Lung (tissue), 12 donors: ENCODE data around the gene IL22. TPM values are rescaled to one million over a fixed set of nuclear protein-coding genes. Genes with fewer than 3 reads are reported as not detected.
"Not testable (repeated sequence)": the region's sequence is repeated elsewhere in the genome, so short reads cannot be mapped to it uniquely, and the experiment has no call there.

ENCODE experiments used
- ATAC-seq: fragments of 200-7000 bp; cut with Tn5 transposase; one replicate; pipeline ENCODE4 v1.9.1; 2020; ENCODE audit warnings: moderate number of reproducible peaks; ENCODE audit not compliant: insufficient read depth, low FRiP score
- DNase-seq, 3 donors: peaks; one replicate each; pipeline ENCODE4 v3.0.0-alpha.2; 2013 to 2017
- H3K27ac ChIP-seq, 2 donors: one replicate each; pipeline ENCODE4 v1.5.1; 2013; ENCODE audit warnings: mild to moderate bottlenecking in 2 of 2, moderate library complexity in 2 of 2, control low read depth in 1 of 2, inconsistent platforms in 1 of 2, low read depth in 1 of 2, low read length in 1 of 2
- H3K27me3 ChIP-seq, 3 donors: one replicate each; pipeline ENCODE4 v1.5.1; 2013; ENCODE audit warnings: low read length in 2 of 3; ENCODE audit not compliant: control insufficient read depth in 3 of 3, insufficient read depth in 3 of 3
- H3K36me3 ChIP-seq, 4 donors: one replicate each; pipeline ENCODE4 v1.5.1; 2013; ENCODE audit warnings: low read length in 4 of 4, mild to moderate bottlenecking in 1 of 4, moderate library complexity in 1 of 4; ENCODE audit not compliant: control insufficient read depth in 4 of 4, insufficient read depth in 4 of 4
- H3K4me1 ChIP-seq, 5 donors: one replicate each; pipeline ENCODE4 v1.5.1; 2013; ENCODE audit warnings: low read length in 5 of 5, mild to moderate bottlenecking in 2 of 5, moderate library complexity in 1 of 5; ENCODE audit not compliant: control insufficient read depth in 5 of 5, insufficient read depth in 5 of 5
- H3K4me3 ChIP-seq: one replicate; pipeline ENCODE4 v1.5.1; 2013; ENCODE audit warnings: mild to moderate bottlenecking, control low read depth, moderate library complexity
- H3K9ac ChIP-seq, 2 donors: one replicate each; pipeline ENCODE4 v1.5.1; 2013; ENCODE audit warnings: low read length in 2 of 2, control low read depth in 1 of 2; ENCODE audit not compliant: insufficient read depth in 1 of 2
- H3K9me3 ChIP-seq, 4 donors: one replicate each; pipeline ENCODE4 v1.5.1; 2013; ENCODE audit warnings: low read length in 3 of 4, mild to moderate bottlenecking in 1 of 4, moderate library complexity in 1 of 4; ENCODE audit not compliant: control insufficient read depth in 4 of 4, insufficient read depth in 3 of 4
- WGBS, 2 donors: extraction: QIAGEN DNeasy Blood & Tissue Kit; methylation state at CpG; one replicate each; pipeline ENCODE4 v1.1.7; 2013; 5-methylcytosine and 5-hydroxymethylcytosine counted together
- polyA plus RNA-seq, 2 donors: library from polyadenylated mRNA; stranded (reverse); fragments of 200-250 nt; gene quantifications; one replicate each; pipeline ENCODE4 v1.2.1, GENCODE V29; 2013
- total RNA-seq, 2 donors: library from RNA; depleted of rRNA in 1 of 2; stranded (reverse); fragments of >200 nt in 1 of 2; gene quantifications; one replicate each; pipeline ENCODE4 v1.2.1, GENCODE V29; 2014 to 2021
- TF ChIP-seq, protein P1 (sequence below): IDR thresholded peaks from 2 replicates; pipeline ENCODE4 v1.5.1; 2012; ENCODE audit warnings: mild to moderate bottlenecking; ENCODE audit errors: control extremely low read depth, extremely low read depth
- donor health status: control.
- donor health status: control.
- donor health status: Bipolar disorder and iron deficiency.
- donor health status: healthy.
- donor health status: DM: yes; HTN: yes; CAD: no.

IL22 gene
- total and polyA plus RNA-seq, 4 donors, result 0.46 TPM; not detected in 3

DNA sequence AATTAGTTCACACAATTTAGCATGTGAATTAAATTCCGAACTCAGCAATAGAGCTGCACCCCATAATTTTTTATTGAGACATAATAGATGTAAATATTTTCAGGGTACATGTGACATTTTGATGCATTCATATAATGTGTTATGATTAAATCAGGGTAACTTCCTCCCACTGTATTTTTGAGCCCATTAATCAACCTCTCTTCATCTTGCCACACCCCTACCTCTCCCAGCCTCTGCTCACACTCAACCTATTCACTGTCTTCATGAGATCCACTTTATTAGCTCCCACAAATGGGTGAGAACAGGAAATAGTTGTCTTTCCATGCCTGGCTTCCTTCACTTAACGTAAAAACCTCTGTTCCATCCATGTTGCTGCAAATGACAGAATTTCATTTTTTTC is 42.5 kb downstream of the IL22 start:
- Histone ChIP-seq H3K4me3 (no peak overlapping the region), H3K4me1 (no peaks in the 10 kb centered on the region), H3K36me3 (no peaks in the 10 kb centered on the region), H3K9me3 (no peaks in the 10 kb centered on the region), H3K27me3 (no peaks in the 10 kb centered on the region), H3K9ac (no peak overlapping the region), H3K27ac (no peak overlapping the region)
- WGBS, 2 donors, result 70 to 91% methylated on average over 2 of the region's 2 CpGs
- TF ChIP-seq, protein P1, sequence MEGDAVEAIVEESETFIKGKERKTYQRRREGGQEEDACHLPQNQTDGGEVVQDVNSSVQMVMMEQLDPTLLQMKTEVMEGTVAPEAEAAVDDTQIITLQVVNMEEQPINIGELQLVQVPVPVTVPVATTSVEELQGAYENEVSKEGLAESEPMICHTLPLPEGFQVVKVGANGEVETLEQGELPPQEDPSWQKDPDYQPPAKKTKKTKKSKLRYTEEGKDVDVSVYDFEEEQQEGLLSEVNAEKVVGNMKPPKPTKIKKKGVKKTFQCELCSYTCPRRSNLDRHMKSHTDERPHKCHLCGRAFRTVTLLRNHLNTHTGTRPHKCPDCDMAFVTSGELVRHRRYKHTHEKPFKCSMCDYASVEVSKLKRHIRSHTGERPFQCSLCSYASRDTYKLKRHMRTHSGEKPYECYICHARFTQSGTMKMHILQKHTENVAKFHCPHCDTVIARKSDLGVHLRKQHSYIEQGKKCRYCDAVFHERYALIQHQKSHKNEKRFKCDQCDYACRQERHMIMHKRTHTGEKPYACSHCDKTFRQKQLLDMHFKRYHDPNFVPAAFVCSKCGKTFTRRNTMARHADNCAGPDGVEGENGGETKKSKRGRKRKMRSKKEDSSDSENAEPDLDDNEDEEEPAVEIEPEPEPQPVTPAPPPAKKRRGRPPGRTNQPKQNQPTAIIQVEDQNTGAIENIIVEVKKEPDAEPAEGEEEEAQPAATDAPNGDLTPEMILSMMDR, result no peak
- no peak for DNase-seq
- ATAC-seq, result no peak

DNA sequence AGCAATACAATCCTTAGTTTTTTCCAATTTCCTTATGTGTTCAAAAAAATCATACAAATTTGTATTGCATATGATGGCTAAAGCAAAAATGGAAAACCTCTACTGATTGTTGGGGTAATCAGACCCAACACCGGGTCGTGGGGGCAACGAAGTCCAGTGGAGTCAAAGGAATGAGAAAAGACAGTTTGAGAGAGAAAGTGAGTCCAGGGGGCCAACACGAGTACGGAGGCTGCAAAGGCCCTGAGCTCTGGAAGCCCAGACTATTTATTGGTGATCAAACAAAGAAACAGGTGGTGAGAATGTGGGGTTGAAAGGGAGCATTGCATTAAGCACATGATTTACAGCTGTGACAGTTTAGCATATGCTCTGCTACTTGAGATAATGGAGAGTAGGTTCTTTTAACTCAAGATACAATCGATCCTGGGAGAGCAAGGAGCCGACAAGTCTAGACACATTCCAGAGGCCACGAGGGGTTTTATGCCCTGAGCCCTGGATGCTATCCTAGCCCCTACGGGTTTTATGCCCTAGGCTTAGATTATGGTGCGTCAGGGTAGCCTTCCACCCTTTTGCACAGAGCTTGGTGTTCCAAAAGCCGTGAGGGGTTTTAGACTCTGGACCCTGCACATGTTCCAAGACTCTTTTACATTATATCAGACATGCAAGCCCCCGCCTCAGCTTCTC is 44.2 kb downstream of the IL22 start:
- 64 to 80% methylated on average over 12 of the region's 12 CpGs for WGBS, 2 donors
- not testable (repeated sequence) for H3K9me3 ChIP-seq, H3K36me3 ChIP-seq, H3K27ac ChIP-seq, H3K27me3 ChIP-seq, ATAC-seq, DNase-seq, H3K4me3 ChIP-seq, H3K4me1 ChIP-seq, H3K9ac ChIP-seq

DNA sequence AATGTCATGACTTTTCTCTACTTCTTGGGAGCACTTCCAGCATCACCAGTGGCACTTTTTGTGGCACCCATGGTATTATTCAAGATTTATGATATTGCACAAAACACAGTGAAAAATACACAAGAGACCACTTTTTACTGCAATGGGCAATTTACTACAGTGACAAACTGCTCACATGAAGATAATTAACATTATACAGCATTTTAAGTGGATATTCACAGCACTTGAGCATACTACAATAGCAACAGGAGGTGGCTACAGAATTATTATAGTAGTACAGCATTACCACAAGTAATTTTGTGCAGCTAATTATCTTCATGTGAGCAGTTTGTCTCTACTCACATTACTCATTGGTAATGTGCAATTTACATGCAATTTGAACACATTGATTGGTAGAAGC is 46.1 kb downstream of the IL22 start:
- H3K27me3 ChIP-seq, result peaks cover 0 to 4% (median 0%) of the 10 kb centered on the region in 3 donors

DNA sequence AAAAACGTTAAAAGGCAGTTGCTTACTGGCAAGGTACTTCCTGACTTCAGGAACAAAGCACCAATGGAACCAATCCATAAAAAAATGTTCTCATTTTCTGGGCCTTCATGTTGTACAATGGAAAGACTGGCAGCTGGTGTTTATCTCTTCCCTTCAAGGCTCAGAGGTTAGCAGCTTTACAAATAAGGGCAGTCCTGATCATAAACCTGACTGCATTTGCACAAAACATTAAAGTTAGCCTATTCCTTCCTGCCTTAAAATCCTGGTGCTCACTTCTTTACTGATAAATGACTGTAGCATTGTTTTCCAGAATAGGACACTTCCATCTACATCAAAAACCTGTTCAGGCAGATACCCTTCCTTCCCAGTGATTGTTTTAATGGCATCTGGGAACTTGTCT is 47.0 kb downstream of the IL22 start:
- H3K27me3 ChIP-seq, result peaks cover 0 to 4% (median 0%) of the 10 kb centered on the region in 3 donors
- DNase-seq (no peak), ATAC-seq (no peak)
- H3K9ac ChIP-seq, result no peak overlapping the region
- no peak overlapping the region for H3K4me3 ChIP-seq
- no peaks in the 10 kb centered on the region for H3K4me1 ChIP-seq
- no peak overlapping the region for H3K27ac ChIP-seq
- H3K36me3 ChIP-seq, result no peaks in the 10 kb centered on the region
- TF ChIP-seq, protein P1, result no peak
- H3K9me3 ChIP-seq, result no peaks in the 10 kb centered on the region
- 13 to 32% methylated on average over 1 of the region's 1 CpG for WGBS, 2 donors

More for the DNA sequence above, 46.1 kb downstream of the IL22 start:
- no peaks in the 10 kb centered on the region for H3K4me1 ChIP-seq
- H3K9ac ChIP-seq, result no peak overlapping the region
- TF ChIP-seq, protein P1, result no peak
- DNase-seq (no peak), ATAC-seq (no peak)
- H3K9me3 ChIP-seq, result no peaks in the 10 kb centered on the region
- no peak overlapping the region for H3K4me3 ChIP-seq
- H3K36me3 ChIP-seq, result no peaks in the 10 kb centered on the region
- H3K27ac ChIP-seq, result no peak overlapping the region
